GM21717 (cell line): ENCODE data around the gene IL17REL.

Experiments
- ATAC-seq: cut with Tn5 transposase; IDR thresholded peaks from one replicate; pipeline ENCODE4 v1.9.1; 2021; ENCODE audit warnings: mild to moderate bottlenecking, moderate library complexity; ENCODE audit not compliant: unreplicated experiment

Gene IL17REL

DNA sequence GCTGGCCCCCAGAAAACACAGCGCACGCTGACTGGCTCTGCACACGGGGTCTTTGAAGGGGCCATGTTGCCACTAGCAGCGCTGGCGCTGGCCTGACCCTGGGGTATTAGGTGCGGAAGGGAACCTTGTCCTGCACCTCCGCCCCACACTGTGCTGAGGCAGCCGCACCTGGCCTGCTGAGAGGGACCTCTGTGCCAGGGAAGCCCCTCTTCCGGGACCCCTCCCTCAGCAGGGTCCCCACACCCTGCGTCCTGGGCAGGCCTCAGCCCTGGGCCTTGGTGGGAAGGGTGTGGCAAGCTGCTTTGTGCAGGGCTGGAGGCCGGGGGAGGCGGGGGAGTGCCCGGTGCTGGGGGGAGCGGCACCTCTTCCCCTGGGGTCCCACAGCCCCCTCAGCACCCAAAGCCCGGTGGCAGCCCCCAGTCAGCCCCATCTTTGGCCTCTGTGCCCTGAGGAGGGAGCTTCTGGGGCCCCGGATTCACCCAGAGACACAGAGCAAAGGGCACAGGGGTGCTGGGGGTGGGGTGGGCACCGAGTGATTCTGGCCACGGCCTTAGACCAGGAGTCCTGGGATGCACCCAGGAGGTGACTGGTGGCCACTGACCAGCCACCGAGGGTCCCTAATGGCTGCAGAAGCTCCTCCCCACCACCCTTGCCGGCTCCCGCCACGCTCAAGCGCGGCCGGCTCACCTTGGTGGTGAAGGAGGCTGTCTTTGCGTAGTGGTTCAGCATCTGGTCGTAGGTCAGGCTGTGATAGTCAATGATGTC, 34.1 kb upstream of the IL17REL start:
- ATAC-seq: no peak

DNA sequence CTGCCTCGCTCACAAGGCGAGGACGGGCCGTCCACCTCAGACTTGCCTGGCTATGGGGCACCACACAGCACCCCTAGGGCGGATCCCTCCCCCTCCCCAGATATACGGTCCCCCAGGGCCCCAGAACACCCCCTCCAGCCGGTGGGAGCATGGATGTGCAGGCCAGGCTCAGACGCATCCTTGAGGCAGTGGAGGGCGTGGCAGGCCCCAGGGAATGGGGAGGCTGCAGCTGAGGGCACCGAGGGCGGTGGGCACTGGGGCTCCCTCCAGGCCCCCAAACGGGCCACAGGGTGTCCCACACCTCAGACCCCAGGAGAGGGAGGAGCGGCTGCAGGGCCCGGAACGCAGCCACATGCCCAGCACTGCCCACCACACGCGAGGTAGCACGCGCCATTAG, 33.5 kb upstream of the IL17REL start:
- ATAC-seq: no peak

DNA sequence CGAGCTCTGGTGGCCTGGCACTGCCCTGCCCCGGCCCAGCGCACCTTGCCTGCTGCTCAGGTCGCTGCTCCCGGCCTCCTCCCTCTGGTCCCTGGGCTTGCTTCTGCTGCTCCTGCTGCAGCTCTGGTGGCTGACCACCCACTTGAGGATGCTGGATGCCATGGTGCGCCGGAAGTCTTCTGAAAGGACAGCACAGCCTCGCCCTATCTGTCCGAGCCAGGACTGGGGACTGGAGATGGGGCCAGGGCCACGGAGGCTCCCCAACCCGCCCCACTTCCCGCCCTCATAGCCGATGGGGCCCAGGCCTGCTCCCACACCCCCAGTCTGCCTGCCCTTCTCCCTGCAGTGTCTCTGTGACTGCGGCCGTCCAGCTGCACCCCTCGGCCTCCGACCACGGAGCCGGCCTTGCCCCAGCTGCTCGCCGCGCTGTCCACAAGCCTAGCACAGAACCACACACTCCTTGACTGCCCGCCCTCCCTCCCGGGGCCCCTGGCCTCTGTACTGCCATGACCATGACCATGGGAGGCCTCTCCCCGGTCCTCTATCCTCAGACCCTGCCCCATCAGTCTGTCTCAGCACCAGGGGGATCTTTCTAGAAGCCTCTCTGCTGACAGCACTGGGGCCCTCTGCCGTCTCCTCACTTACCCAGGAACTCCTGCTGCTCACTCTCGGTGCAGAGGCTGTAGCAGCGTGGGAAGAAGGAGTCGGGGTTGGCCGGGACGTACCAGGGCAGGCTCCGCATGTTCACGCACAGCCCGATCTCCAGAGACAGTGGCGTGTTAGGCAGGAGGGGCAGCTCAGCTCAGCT, 32.9 kb upstream of the IL17REL start:
- ATAC-seq: no peak

DNA sequence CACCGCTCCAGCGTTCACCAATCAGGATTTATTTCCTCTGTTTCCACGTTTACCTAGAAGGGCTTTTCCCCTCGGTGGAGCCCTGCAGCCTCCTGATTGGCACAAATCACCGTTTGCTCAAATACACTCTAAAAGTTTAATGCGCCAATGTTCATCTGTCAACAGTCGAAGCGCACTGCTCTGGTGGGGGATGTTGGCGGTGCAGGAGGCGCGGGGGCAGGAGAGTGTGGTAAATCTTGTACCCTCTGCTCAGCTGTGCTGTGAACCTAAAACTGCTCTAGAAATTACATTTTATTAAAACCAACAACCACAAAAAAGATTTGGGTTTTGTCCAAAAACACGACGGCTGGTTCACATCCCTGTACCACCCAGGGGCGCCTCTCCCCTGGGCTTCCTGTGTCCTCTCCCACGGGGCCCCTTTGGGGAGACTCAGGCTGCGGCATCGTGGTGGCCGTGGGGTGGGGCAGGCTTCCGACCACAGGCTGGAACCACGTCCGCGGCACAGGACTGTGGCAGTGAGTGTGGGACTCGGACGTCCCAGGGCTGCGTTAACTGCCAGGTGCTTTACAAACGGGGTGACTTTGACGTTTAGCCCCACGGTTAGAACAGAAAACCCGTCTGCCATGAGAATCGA, 32.0 kb upstream of the IL17REL start:
- no peak for ATAC-seq

DNA sequence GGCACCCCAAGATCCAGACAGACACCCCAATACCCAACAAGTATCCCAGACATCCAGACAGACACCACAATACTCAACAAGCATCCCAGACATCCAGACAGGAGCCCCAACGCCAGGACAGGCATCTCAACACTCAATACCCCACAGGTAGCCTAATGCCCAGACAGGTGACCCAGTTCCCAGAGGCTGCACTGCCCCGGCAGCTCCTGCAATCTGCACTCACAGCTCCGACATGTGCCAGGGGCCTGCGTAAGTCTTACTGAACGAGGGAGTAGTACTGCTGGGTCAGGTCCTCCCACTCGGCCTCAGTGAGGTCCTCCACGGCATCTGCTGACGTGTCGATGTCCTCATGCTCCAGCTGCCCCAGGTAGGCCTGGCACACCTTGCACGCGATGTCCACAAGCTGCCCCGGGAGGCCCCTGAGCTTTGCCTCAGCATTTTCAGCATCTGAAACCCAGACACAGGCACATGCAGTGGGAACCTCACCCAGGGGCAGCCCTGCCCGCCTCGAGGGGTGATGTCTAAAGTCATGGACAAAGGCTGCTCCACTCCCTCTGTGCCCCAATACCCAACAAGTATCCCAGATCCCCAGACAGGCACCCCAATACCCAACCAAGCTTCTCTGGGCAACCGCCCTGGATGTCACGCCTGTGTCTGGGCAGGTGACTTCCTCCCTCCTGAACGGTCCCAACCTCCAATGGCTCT, 28.9 kb upstream of the IL17REL start:
- no peak for ATAC-seq

DNA sequence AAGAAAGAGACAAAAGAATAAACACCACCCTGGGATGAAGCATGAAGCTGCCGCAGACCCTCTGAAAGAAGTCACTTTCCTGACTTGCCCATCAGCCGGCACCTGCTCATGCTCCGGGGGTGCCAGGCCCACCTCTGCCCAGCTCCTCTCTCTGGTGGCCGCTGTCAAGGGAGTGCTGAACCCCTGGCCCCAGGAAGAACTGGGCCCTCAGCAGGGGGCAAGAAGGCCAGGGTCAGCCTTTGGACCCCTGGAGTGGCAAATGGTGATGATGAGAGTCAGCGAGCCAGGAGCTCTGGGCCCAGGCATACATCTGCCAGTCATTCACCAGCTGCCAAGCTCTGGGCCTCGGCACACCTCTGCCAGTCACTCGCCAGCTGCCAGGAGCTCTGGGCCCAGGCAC, 28.2 kb upstream of the IL17REL start:
- ATAC-seq: no peak

DNA sequence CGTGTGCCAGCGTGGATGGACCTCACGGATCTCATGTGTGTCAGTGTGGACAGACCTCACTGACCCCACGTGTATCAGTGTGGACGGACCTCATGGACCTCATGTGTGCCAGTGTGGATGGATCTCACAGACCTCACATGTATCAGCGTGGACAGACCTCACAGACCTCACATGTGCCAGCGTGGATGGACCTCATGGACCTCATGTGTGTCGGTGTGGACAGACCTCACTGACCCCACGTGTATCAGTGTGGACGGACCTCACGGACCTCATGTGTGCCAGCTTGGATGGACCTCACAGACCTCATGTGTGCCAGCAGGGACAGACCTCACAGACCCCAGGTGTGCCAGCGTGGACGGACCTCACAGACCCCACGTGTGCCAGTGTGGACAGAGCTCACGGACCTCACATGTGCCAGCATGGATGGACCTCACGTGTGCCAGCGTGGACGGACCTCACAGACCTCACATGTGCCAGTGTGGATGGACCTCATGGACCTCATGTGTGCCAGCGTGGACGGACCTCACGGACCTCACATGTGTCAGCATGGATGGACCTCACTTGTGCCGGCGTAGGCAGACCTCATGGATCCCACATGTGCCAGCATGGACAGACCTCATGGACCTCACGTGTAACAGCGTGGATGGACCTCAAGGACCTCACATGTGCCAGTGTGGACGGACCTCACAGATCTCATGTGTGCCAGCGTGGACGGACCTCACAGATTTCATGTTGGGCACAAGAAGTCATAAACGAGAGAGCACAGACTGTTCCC, 27.3 kb upstream of the IL17REL start:
- no peak for ATAC-seq

DNA sequence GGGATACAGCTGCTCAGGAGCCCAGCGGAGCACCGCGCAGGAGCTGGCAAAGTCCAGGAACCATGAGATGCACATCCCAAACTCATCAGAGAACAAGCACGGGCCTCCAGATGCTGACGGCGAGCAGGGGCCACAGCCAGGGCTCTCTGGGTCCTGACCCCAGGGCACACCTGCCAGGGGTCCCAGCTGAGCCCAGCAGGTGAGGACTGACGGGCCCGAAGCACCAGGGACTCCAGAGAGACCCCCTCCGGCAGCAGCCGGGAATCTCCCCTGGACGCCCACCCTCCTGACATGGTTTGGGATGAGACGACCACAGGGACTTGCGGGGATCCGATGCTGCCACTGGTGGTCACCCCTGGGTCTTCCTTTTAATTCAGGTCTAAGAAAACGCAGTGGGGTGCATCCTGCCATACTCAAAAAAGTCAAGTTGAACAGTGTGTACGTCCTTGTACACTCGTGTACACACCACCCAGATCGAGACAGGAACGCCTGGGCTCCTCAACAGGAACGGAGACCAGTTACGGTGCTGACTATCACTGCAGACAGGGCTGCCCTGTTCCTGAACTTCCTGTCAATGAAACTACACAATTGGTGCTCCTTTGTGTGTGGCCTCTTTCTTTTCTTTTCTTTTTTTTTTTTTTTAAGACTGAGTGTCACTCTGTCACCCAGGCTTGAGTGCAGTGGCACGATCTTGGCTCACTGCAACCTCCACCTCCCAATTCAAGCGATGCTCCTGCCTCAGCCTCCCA, 23.6 kb upstream of the IL17REL start:
- no peak for ATAC-seq

DNA sequence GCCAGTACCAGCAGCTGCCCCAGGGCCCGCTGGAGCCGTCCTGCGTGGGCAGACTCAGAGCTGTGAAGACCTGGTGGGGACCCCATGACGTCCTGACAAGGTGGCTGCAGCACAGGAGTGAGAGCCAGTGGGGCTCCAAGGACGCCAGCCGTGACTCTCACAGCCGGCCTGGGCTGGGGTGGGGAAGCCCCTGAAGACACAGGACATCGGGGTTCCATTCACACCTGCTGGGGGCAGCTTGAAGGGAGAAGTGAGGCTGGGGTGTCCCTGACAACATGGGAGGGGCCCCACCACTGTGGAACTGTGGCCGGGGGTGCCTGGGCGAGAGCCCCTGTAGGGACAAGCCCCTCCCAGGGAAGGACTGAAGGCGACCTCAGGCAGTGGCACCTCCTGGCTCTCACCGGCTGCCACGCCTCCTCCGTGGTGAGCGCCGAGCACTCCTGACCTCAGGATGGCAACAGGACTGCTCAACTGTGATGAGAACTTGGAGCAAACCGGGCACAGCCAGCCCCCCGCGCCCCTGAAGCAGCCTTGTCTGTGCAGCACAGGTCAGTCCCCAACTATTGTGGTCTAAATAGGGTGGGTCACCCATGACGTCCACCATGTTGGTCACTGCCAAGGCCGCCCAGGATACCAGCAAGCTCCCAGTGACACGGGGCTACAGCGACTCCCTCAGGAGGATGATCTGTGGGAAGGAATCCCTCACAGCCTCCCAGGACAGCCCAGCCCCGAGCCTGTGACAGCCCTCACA, 22.7 kb upstream of the IL17REL start:
- no peak for ATAC-seq

DNA sequence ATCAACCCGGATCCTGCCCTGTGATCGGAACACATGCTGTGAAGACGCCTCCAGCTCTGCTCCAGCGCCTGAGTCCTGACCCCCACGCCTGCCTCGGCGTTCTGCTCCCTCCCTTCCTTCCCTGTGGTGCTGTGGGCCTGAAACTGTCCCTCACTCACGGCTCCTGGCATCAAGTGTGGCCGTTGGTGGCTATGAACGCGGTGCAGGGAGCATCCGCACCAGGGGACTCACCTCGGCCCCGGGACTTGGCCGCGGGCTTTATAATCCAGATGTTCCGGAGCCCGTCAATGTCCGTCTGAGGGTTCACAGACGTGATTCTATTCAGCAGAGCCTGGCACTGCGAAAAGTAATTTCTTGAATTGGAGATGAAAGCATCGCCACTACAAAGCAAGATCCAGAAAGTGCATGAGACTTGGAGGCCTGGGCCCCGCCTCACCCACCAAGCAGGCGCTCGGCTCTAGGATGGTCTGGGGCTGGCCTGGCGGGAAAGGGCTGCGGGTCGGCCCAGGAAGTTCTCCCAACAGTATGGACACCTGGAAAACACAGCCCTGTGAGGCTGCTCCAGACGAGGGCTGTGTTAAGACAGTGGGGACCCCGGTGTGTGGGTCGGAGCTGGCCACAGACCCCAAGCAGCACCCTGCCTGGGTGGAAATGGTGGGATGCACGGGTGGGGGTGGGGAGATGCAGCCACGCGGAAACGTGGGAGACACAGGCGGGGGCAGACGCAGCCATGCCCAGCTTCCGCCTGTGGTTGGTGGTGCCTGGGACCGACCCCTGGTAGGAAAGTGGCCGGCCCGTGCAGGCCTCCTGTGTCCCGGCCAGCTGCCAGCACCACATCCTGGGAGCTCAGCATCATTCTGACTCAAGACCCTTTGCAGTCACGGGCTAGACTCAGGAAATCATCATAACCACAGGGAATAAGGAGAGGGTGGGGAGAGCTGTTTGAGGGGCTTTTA, 21.8 kb upstream of the IL17REL start:
- ATAC-seq: no peak

DNA sequence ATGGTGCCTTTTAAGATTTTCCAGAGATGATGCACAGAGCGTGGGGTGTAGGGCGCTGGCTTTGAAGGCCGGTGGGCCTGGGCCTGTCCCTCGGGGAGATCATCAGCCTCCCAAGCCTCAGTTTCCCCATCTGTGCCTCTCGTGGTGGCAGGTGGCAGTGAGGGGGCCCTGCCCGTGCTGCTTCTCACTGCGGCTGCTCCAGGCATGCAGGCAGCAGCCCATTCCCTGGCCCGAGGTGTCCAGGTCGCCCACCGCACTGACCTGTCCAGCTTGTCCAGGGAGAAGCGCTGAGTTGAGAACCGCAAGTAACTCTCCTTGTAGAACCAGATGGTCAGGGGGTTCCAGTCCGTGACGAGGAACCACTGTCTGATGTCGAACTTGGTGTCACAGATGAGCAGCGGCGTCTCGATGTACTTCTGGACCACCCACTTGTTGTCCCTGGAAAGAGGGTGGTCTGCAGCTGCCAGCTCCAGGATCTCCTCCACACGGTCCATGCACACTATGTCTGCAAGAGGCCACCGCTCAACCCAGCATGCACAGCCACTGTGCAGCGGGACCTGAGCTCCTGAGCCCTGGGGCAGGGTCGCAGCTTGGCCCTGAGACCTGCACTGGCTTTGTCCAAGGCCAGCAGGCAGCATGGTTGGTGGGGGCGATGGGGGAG, 20.5 kb upstream of the IL17REL start:
- no peak for ATAC-seq

DNA sequence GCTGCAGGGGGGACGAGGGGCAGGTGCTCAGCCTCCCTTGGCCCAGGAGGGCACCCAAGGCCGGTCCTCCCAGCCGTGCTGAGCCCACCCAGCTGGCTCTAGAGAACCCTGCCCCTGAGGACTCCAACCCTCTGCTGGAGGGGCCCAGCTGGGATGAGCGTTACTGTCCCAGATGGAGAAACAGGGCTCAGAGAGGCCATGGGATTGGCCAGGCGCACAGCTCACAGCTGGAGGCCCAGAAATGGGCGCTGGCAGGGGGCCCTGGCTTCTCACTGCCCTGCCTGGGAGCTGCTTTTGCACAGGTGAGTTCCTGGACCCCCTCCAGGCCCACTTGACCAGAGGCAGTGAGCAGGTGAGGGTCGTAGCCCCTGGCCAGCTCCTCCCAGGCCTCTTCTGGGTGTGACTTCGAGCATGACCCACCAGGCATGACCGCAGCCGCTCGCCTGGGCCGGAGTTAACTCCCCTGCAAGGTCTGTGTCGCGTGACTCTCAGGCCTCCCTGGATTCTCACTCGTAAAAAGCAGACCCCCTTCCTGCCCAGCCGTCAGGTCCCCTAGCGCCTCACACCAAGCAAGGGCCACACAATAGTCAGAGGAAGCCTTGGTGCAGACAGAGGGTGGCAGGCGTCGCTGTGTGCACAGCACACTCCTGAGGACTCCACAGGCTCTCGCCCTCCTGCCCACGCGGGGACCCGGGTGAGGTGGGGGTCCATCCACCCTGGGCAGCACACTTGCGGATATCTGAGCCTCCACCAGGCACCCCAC, 19.7 kb upstream of the IL17REL start:
- ATAC-seq: no peak

DNA sequence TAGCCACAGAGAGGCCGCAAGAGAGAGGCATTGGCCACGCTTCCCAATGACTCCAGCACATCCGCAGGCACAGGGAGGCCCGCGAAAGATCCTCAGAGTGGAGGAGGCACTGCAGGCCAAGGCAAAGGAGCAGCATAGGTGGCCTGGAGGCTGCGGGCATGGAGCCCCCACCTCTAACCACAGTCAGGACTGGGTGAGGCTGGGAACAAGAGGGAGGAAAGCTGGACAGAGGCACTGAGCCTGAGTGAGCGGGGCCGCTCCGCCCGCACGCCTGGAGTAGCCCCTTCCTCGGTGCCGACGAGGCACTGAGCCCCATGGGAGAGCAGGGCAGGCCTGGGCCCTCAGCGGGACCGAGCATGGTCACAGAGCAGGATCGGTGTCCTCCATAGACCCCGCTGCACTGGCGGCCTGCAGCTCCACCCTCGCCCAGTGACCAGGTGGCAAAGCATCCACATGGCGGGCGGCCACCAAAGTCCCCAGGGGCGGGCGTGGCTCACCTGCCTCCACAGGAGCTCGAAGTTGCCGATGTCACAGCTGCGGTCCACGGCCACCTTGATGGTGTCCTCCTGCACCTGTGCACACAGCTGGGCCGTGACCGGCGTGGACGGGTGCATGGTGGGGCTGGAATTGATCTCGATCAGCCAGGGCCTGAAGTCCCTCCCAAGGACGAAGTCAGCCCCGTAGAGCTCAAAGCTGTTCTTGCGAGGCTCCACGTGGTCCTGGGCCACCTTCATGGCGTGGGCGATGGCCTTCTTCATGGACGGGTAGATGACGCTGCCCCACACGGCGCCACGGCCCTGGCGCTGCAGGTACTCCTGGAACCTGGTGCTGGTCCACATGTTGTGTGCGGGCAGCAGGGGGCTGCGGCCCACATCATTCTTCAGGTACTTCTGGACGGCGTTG, 18.9 kb upstream of the IL17REL start:
- no peak for ATAC-seq

DNA sequence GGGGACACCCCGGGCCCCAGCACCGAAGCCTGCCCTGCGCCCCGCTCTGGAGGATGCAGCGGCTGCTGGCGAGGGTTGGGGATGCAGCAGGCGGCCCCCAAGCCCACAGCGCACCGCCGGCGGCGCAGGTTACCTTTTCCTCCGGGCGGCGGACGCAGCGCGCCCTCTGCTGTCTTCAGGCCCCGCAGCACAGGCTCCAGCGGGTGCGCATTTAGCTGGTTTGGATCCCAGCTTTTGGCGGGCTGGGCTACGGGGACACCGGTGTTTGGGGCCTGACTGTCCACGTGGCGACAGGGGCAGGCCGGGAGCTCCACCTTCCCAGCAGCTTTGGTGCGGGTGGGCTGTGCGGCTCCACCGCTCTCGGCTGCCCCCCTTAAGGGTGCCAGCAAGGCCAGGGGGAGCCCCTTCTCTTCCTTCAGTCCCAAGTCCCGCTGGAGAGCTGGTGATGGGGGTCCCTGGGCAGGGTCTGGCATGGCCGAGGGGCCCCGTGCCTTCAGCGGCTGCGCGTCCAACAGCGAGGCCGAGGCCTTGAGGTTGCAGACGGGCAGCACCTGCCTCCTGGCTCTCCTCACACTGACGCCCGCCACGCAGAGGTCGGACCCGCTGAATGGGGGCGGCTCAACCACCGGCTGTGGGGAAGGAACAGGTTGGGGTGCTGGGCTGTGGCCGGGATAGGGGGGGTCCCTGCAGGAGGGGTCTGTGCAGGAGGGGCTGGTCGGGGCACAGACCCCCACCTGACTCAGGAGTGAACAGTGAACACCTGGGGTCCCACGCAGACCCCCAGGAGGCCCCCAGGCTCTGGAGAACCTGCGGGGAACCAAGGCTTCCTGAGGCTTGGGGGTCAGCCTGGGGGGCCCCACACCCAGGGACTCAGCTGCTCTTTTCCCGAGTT, 18.0 kb upstream of the IL17REL start:
- ATAC-seq: peak; percentile 50
